SK-N-SH treated with all-trans-retinoic acid at 6 μM for 48 hours (cell line): ENCODE results near the gene PNPLA3.

ENCODE experiments used
- ARNTL ChIP-seq: fragments of 450-650 bp; formaldehyde crosslinking; IDR thresholded peaks from 2 replicates; pipeline ENCODE4 v1.5.0; 2020; ENCODE audit warnings: low read depth, mild to moderate bottlenecking, moderate library complexity, borderline replicate concordance
- PATZ1 ChIP-seq: fragments of 250-450 bp; sonication (Bioruptor Pico); IDR thresholded peaks from 2 replicates; pipeline ENCODE4 v1.8.0; 2020; ENCODE audit warnings: mild to moderate bottlenecking, moderate library complexity, borderline replicate concordance
- PPARA ChIP-seq: fragments of 250-450 bp; sonication (Bioruptor Pico); IDR thresholded peaks from 2 replicates; pipeline ENCODE4 v1.5.0; 2020; ENCODE audit warnings: mild to moderate bottlenecking, borderline replicate concordance
- TOX ChIP-seq: fragments of 250-450 bp; sonication (Bioruptor Pico); IDR thresholded peaks from 2 replicates; pipeline ENCODE4 v1.8.0; 2021; ENCODE audit warnings: mild to moderate bottlenecking, moderate library complexity, borderline replicate concordance
- ZFP30 ChIP-seq: fragments of 450-650 bp; formaldehyde crosslinking; IDR thresholded peaks from 2 replicates; pipeline ENCODE4 v1.5.0; 2022; ENCODE audit warnings: mild to moderate bottlenecking, moderate library complexity

- no peak for TF ChIP-seq PPARA (CRISPR knock-in tag)
- no peak for TF ChIP-seq PATZ1 (CRISPR knock-in tag)
- no peak for TF ChIP-seq ARNTL (CRISPR knock-in tag)
- TF ChIP-seq ZFP30 (CRISPR knock-in tag): no peak
- no peak for TF ChIP-seq TOX (CRISPR knock-in tag)
These were observed 13.4 kb upstream of the PNPLA3 start for GRCh38 chr22:43910178-43910695.
